Measurements from ENCODE around the gene PSMD3. TPM values are rescaled to one million over a fixed set of nuclear protein-coding genes. Genes with fewer than 3 reads are reported as not detected.

The PSMD3 gene
- polyA plus RNA-seq, 1 experiment, result 104 TPM

GRCh38 chr17:39972271-39972670 is 8.3 kb upstream of the PSMD3 start:
- no peak for TF ChIP-seq CTCF (IDR thresholded peaks at IDR 0.05; ENCODE audit: insufficient read depth, low read depth, low read length)
- CTCF ChIA-PET, result interaction anchor here (1.3 to 5.1 kb wide), 3 partner anchors 8 to 141 kb away, joined by 5 to 25 read pairs (median 15); partner anchors contain the start of gene PSMD3
- no peak for DNase-seq (ENCODE audit: low read depth)
- peaks cover 6% of the 10 kb centered on the region; the same call in 1 of the 2 replicates for H3K27me3 ChIP-seq (ENCODE audit: control insufficient read depth, insufficient read depth, low read length)
- no peak overlapping the region for H3K4me3 ChIP-seq (ENCODE audit: low read depth, low read length)
- POLR2A ChIA-PET, result no interaction called here
- no peaks in the 10 kb centered on the region for H3K36me3 ChIP-seq (ENCODE audit: control insufficient read depth, insufficient read depth, low read length)

DNA sequence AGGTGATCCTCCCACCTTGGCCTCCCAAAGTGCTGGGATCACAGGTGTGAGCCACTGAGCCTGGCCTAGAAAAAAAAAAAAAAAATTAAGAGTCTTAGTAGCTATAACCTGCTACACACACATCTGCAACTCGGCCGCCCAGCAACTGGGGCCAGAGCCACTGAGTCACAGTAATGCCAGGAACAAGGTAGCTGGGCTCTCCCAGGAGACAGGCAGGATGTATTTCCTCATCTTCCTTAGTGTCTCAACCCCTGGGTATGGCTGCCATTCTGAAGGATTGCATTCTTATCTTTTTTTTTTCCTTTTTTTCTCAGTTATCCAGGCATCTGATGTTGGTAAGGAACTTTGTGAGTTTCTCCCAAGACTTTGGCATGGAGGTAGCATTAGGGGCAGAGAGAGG is 7.1 kb upstream of the PSMD3 start:
- TF ChIP-seq CTCF (IDR thresholded peaks at IDR 0.05; ENCODE audit: insufficient read depth, low read depth, low read length), result no peak
- Histone ChIP-seq H3K27me3 (ENCODE audit: control insufficient read depth, insufficient read depth, low read length) (peaks cover 6% of the 10 kb centered on the region; the same call in 1 of the 2 replicates), H3K36me3 (ENCODE audit: control insufficient read depth, insufficient read depth, low read length) (no peaks in the 10 kb centered on the region), H3K4me3 (ENCODE audit: low read depth, low read length) (no peak overlapping the region)
- ChIA-PET POLR2A (interaction anchor here (0.6 kb wide), 1 partner anchor 105 kb away, joined by 3 read pairs; no protein-coding TSS in a partner anchor), CTCF (interaction anchor here (2.8 kb wide), 1 partner anchor 15 kb away, joined by 16 read pairs; no protein-coding TSS in a partner anchor)
- no peak for DNase-seq (ENCODE audit: low read depth)

GRCh38 chr17:39974433-39974832 is 6.2 kb upstream of the PSMD3 start:
- no peak overlapping the region for H3K4me3 ChIP-seq (ENCODE audit: low read depth, low read length)
- TF ChIP-seq CTCF (IDR thresholded peaks at IDR 0.05; ENCODE audit: insufficient read depth, low read depth, low read length), result no peak
- DNase-seq (ENCODE audit: low read depth), result no peak
- CTCF ChIA-PET, result interaction anchor here (1.1 to 2.8 kb wide), 2 partner anchors 16 to 35 kb away, joined by 3 to 16 read pairs; no protein-coding TSS in a partner anchor
- H3K27me3 ChIP-seq (ENCODE audit: control insufficient read depth, insufficient read depth, low read length), result peaks cover 6% of the 10 kb centered on the region; the same call in 1 of the 2 replicates
- H3K36me3 ChIP-seq (ENCODE audit: control insufficient read depth, insufficient read depth, low read length), result no peaks in the 10 kb centered on the region
- POLR2A ChIA-PET, result no interaction called here

DNA sequence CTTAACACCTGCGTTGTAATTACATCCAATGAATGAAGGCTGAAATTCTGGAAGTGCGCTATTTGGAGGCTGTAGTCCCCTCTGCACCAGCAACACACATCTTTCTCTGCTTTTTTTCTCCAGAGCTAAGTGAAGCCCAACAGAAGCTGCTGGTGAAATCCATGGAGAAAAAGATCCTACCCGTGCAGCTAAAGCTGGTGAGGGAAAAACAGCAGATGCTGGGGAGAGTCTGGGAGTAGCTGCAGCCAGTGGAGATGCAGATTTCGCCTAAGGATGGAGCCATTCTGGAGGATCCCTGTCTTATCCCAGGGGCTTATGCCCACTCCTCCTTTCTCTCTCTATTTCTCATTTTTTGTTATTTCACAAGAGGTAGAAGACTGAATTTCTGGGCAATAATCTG is 4.8 kb upstream of the PSMD3 start:
- no peak for TF ChIP-seq CTCF (IDR thresholded peaks at IDR 0.05; ENCODE audit: insufficient read depth, low read depth, low read length)
- DNase-seq (ENCODE audit: low read depth), result no peak
- POLR2A ChIA-PET, result no interaction called here
- 0 out of 2 replicates have a peak, but pooled peaks cover 3% of the 10 kb centered on the region for H3K27me3 ChIP-seq (ENCODE audit: control insufficient read depth, insufficient read depth, low read length)
- H3K4me3 ChIP-seq (ENCODE audit: low read depth, low read length), result no peak overlapping the region
- H3K36me3 ChIP-seq (ENCODE audit: control insufficient read depth, insufficient read depth, low read length), result no peaks in the 10 kb centered on the region
- CTCF ChIA-PET, result interaction anchor here (0.6 to 2.8 kb wide), 4 partner anchors 13 to 192 kb away, joined by 3 to 16 read pairs (median 4); partner anchors contain the start of gene GSDMA

GRCh38 chr17:39979016-39979670 is 1.5 kb upstream of the PSMD3 start:
- ChIA-PET POLR2A (interaction anchor here (0.7 kb wide), 2 partner anchors 556 to 1672 kb away, joined by 3 to 9 read pairs; no protein-coding TSS in a partner anchor), CTCF (interaction anchor here (0.7 to 5.5 kb wide), 11 partner anchors 10 to 114 kb away, joined by 3 to 51 read pairs (median 22); partner anchors contain the start of gene GSDMA)
- Histone ChIP-seq H3K27me3 (ENCODE audit: control insufficient read depth, insufficient read depth, low read length) (0 out of 2 replicates have a peak, but pooled peaks cover 3% of the 10 kb centered on the region), H3K36me3 (ENCODE audit: control insufficient read depth, insufficient read depth, low read length) (peaks cover under 1% of the 10 kb centered on the region; the same call in 1 of the 2 replicates), H3K4me3 (ENCODE audit: low read depth, low read length) (no peak overlapping the region)
- DNase-seq (ENCODE audit: low read depth), result peak; percentile 83
- no peak for TF ChIP-seq CTCF (IDR thresholded peaks at IDR 0.05; ENCODE audit: insufficient read depth, low read depth, low read length)
